Liver (tissue), 9 donors: Measurements from ENCODE around the gene KRT17. TPM values are rescaled to one million over a fixed set of nuclear protein-coding genes. Genes with fewer than 3 reads are reported as not detected.

Experiments
- DNase-seq: peaks from one replicate; pipeline ENCODE4 v3.0.0-alpha.2; 2017; ENCODE audit warnings: low spot score
- H3K27ac ChIP-seq, 2 donors: one replicate each; pipeline ENCODE4 v1.7.0; 2013; ENCODE audit warnings: inconsistent platforms in 2 of 2, low read length in 2 of 2, control low read depth in 1 of 2, low read depth in 1 of 2, mild to moderate bottlenecking in 1 of 2
- H3K27me3 ChIP-seq, 4 donors: one replicate each; pipeline versions ENCODE4 v1.6.1 to v1.7.0; 2013; ENCODE audit warnings: low read length in 3 of 4, inconsistent platforms in 1 of 4, mild to moderate bottlenecking in 1 of 4, moderate library complexity in 1 of 4; ENCODE audit not compliant: control insufficient read depth in 4 of 4, insufficient read depth in 4 of 4
- H3K36me3 ChIP-seq, 4 donors: one replicate each; pipeline versions ENCODE4 v1.6.1 to v1.7.0; 2013; ENCODE audit warnings: low read length in 3 of 4, mild to moderate bottlenecking in 3 of 4, low read depth in 1 of 4, moderate library complexity in 1 of 4; ENCODE audit not compliant: control insufficient read depth in 4 of 4, insufficient read depth in 3 of 4
- H3K4me1 ChIP-seq, 4 donors: one replicate each; pipeline versions ENCODE4 v1.6.1 to v1.7.0; 2013; ENCODE audit warnings: low read length in 3 of 4, mild to moderate bottlenecking in 3 of 4, moderate library complexity in 1 of 4; ENCODE audit not compliant: control insufficient read depth in 4 of 4, insufficient read depth in 4 of 4
- H3K4me3 ChIP-seq, 3 donors: one replicate each; pipeline versions ENCODE4 v1.6.1 to v1.7.0; 2013; ENCODE audit warnings: low read length in 3 of 3, control low read depth in 1 of 3, low read depth in 1 of 3, mild to moderate bottlenecking in 1 of 3
- H3K9ac ChIP-seq, 2 donors: one replicate each; pipeline ENCODE4 v1.7.0; 2013; ENCODE audit warnings: low read length in 2 of 2, mild to moderate bottlenecking in 2 of 2, moderate library complexity in 2 of 2, control low read depth in 1 of 2, low read depth in 1 of 2
- H3K9me3 ChIP-seq, 4 donors: one replicate each; pipeline versions ENCODE4 v1.6.1 to v1.7.0; 2013; ENCODE audit warnings: low read length in 3 of 4; ENCODE audit not compliant: control insufficient read depth in 4 of 4
- ATF3 ChIP-seq: IDR thresholded peaks from 2 replicates; pipeline ENCODE4 v1.6.1; 2016; ENCODE audit warnings: antibody characterized with exemption
- EGR1 ChIP-seq, 2 donors: IDR thresholded peaks; 2 replicates each; pipeline ENCODE4 v1.6.1; 2016 to 2018; ENCODE audit warnings: antibody characterized with exemption in 2 of 2, low read depth in 2 of 2
- FOXA2 ChIP-seq: IDR thresholded peaks from 2 replicates; pipeline ENCODE4 v1.6.1; 2016; ENCODE audit warnings: antibody characterized with exemption
- GABPA ChIP-seq, 2 donors: IDR thresholded peaks in 1 of 2; conservative IDR thresholded peaks in 1 of 2; 2 replicates each; pipeline ENCODE4 v1.6.1; 2016; ENCODE audit warnings: antibody characterized with exemption in 2 of 2, mild to moderate bottlenecking in 1 of 2, moderate library complexity in 1 of 2
- HNF4G ChIP-seq: IDR thresholded peaks from 2 replicates; pipeline ENCODE4 v1.6.1; 2016; ENCODE audit warnings: antibody characterized with exemption
- MAX ChIP-seq: IDR thresholded peaks from 2 replicates; pipeline ENCODE4 v1.6.1; 2016; ENCODE audit warnings: antibody characterized with exemption
- RAD21 ChIP-seq, 2 donors: IDR thresholded peaks; 2 replicates each; pipeline ENCODE4 v1.6.1; 2016; ENCODE audit warnings: antibody characterized with exemption in 2 of 2, mild to moderate bottlenecking in 2 of 2
- RXRA ChIP-seq, 2 donors: IDR thresholded peaks; 2 replicates each; pipeline ENCODE4 v1.6.1; 2017 to 2018; ENCODE audit warnings: antibody characterized with exemption in 2 of 2, mild to moderate bottlenecking in 1 of 2
- TAF1 ChIP-seq: conservative IDR thresholded peaks from 2 replicates; pipeline ENCODE4 v1.6.1; 2016; ENCODE audit warnings: antibody characterized with exemption, mild to moderate bottlenecking
- WGBS: extraction: QIAGEN DNeasy Blood & Tissue Kit; methylation state at CpG from one replicate; pipeline ENCODE4 v1.1.7; 2013; 5-methylcytosine and 5-hydroxymethylcytosine counted together
- polyA plus RNA-seq, 2 donors: library from polyadenylated mRNA; stranded (reverse) in 1 of 2; unstranded in 1 of 2; fragments of 200-250 nt in 1 of 2; fragments of >200 nt in 1 of 2; fragmentation: Nextera tagmentation in 1 of 2; extraction: Ambion mirVana in 1 of 2; gene quantifications; one replicate each; pipeline versions ENCODE4 v1.2.1 to v1.2.3, GENCODE V29; 2013 to 2015
- total RNA-seq, 2 donors: library from RNA; depleted of rRNA; stranded (reverse); fragments of >200 nt; gene quantifications; one replicate each; pipeline ENCODE4 v1.2.3, GENCODE V29; 2014
- donor health status: healthy.
- donor health status: healthy.
- donor health status: healthy.
- donor health status: healthy.
- donor health status: healthy.

The KRT17 gene
- total RNA-seq: not detected
- under 1 TPM in 1 of 2 donors, not detected in 1; 0.15 TPM for polyA plus RNA-seq

GRCh38 chr17:41624208-41625101 is at the start of gene KRT17:
KRT17 (minus strand) TSS chr17:41624575; CDS start chr17:41624509, 66 bp downstream.
- no peak within 1 kb of the TSS for H3K4me3 ChIP-seq
- DNase-seq: no peak
- TF ChIP-seq RXRA (IDR thresholded peaks at IDR 0.05): no peak
- TF ChIP-seq GABPA (IDR thresholded peaks at IDR 0.05 in 1 of 2, conservative IDR thresholded peaks at IDR 0.05 in 1 of 2): no peak
- no peak for TF ChIP-seq ATF3
- TF ChIP-seq EGR1 (IDR thresholded peaks at IDR 0.05; ENCODE audit: low read depth in 2 of 2): no peak
- H3K4me1 ChIP-seq: no peaks in the 10 kb centered on the region
- H3K9me3 ChIP-seq: no peaks in the 10 kb centered on the region
- H3K27ac ChIP-seq: no peak within 1 kb of the TSS
- H3K9ac ChIP-seq: no peak within 1 kb of the TSS
- no peaks in the 10 kb centered on the region for H3K36me3 ChIP-seq
- 81% methylated on average over 33 of the region's 33 CpGs for WGBS
- H3K27me3 ChIP-seq: no peaks in the 10 kb centered on the region

- Histone ChIP-seq H3K36me3 (no peaks in the 10 kb centered on the region), H3K4me3 (no peak overlapping the region), H3K27ac (no peak overlapping the region), H3K27me3 (no peaks in the 10 kb centered on the region), H3K9ac (no peak overlapping the region), H3K9me3 (no peaks in the 10 kb centered on the region), H3K4me1 (peaks cover 0 to 15% (median 13%) of the 10 kb centered on the region in 4 donors)
- DNase-seq: no peak
- no peak for TF ChIP-seq RXRA (IDR thresholded peaks at IDR 0.05)
- no peak for TF ChIP-seq GABPA (IDR thresholded peaks at IDR 0.05 in 1 of 2, conservative IDR thresholded peaks at IDR 0.05 in 1 of 2)
- no peak for TF ChIP-seq HNF4G
- TF ChIP-seq TAF1: no peak
- TF ChIP-seq ATF3: no peak
- no peak for TF ChIP-seq EGR1 (IDR thresholded peaks at IDR 0.05; ENCODE audit: low read depth in 2 of 2)
- no peak for TF ChIP-seq RAD21 (IDR thresholded peaks at IDR 0.05)
- TF ChIP-seq MAX: no peak
- 96% methylated on average over 7 of the region's 7 CpGs for WGBS
Observed at GRCh38 chr17:41672153-41672552, 47.8 kb upstream of the KRT17 start.

- Histone ChIP-seq H3K27me3 (no peaks in the 10 kb centered on the region), H3K9ac (no peak overlapping the region), H3K36me3 (no peaks in the 10 kb centered on the region), H3K4me1 (peaks cover 3 to 23% (median 9%) of the 10 kb centered on the region in 4 donors), H3K9me3 (no peaks in the 10 kb centered on the region), H3K4me3 (no peak overlapping the region), H3K27ac (no peak overlapping the region)
- 56% methylated on average over 23 of the region's 23 CpGs for WGBS
- no peak for DNase-seq
- TF ChIP-seq FOXA2 (no peak), RXRA (IDR thresholded peaks at IDR 0.05) (peak in 1 of 2 donors; percentile 6)
Observed at GRCh38 chr17:41667280-41668041, 43.1 kb upstream of the KRT17 start.
